OCI-LY3 (cell line): ENCODE results near the gene SNX1.

ENCODE experiments used
- EZH2phosphoT487 ChIP-seq: fragments of 200-600 bp; shearing (Covaris generic); IDR thresholded peaks from 2 replicates; pipeline ENCODE4 v1.6.1; 2018; ENCODE audit warnings: antibody characterized with exemption, mixed run types, low read depth
- TF ChIP-seq, protein P1 (sequence below): fragments of 200-600, 300-600 bp; sonication (generic); IDR thresholded peaks from 2 replicates; pipeline ENCODE4 v1.5.1; 2014; ENCODE audit warnings: antibody characterized with exemption, low read length, low read depth

DNA sequence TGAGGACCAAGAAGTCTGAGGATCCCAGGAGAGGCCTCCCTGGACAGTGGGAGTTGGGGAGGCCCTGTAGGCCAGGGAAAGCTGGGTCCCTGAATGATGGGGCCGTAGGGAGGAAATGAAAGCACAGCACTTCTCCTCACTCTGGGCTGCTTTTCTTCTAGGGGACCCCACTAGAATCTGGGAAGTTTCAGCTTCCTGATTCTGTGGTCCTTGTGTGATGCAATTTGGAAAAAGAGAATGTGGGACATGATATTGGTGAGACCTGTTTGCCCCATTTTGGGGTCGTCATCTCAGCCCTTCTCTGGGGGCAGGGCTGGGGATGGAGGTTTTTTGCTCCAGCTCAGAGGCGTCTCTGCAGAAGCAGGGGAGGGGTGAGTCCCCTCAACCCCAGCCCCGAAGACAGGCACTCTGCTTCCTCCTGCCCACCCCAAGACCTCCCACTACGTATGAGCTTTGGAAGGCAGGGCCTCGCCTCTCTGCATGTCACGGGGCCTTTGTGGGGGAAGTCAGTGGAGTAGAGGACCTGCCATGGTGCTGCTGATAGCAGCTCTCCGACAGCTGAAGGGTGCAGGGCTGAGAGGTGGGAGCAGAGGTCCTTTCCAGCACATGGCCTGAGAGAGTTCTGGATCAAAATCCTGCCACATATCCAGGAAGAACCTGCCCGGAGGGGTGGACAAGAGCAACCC lies 54.3 kb downstream of the SNX1 start:
- TF ChIP-seq, protein P1, sequence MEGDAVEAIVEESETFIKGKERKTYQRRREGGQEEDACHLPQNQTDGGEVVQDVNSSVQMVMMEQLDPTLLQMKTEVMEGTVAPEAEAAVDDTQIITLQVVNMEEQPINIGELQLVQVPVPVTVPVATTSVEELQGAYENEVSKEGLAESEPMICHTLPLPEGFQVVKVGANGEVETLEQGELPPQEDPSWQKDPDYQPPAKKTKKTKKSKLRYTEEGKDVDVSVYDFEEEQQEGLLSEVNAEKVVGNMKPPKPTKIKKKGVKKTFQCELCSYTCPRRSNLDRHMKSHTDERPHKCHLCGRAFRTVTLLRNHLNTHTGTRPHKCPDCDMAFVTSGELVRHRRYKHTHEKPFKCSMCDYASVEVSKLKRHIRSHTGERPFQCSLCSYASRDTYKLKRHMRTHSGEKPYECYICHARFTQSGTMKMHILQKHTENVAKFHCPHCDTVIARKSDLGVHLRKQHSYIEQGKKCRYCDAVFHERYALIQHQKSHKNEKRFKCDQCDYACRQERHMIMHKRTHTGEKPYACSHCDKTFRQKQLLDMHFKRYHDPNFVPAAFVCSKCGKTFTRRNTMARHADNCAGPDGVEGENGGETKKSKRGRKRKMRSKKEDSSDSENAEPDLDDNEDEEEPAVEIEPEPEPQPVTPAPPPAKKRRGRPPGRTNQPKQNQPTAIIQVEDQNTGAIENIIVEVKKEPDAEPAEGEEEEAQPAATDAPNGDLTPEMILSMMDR, result no peak
- TF ChIP-seq EZH2phosphoT487, result no peak
